B cell (primary cell): ENCODE results near the gene ZFP91.

Experiments used
- CTCF ChIP-seq: fragments of 200-600 bp; IDR thresholded peaks from one replicate; pipeline ENCODE4 v1.8.0; 2022; ENCODE audit warnings: antibody characterized with exemption, mild to moderate bottlenecking
- EZH2 ChIP-seq: IDR thresholded peaks from 2 replicates; pipeline ENCODE4 v1.6.1; 2012; ENCODE audit warnings: borderline replicate concordance, low read depth, mild to moderate bottlenecking, moderate library complexity, low read length; ENCODE audit not compliant: insufficient read depth, poor library complexity, severe bottlenecking

DNA sequence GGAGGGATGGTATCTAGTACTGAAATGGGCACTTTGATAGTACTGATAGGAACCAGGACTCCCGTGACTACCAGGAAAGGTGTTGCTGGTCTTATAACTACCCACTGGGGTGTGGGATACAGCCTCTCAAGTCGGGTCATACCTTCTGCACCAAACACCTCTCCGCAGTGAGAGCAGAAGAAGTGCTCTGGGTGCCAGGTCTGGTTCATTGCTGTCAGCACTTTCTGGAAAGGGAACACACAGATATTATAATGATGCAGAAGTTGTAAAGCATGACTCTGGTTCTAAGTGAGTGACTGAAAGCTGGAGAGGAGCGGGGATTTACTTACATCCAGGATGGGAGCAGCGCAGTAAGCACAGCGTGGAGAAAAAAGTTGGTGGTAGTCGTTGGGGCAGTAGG is 29.2 kb upstream of the ZFP91 start:
- no peak for TF ChIP-seq CTCF
- TF ChIP-seq EZH2, result no peak
